Activated naive CD4-positive, alpha-beta T cell treated with anti-CD3 and anti-CD28 coated beads, Interleukin-2, amount 50 U/mL, for 24 hours (primary cell): ENCODE measurements around the gene TF.
"Not testable (repeated sequence)": the region's sequence is repeated elsewhere in the genome, so short reads cannot be mapped to it uniquely, and the experiment has no call there.

Experiments used
- H3K27ac Mint-ChIP-seq: one replicate; pipeline ENCODE4 v1.8.0; 2021; ENCODE audit warnings: mild to moderate bottlenecking, mixed read lengths
- H3K27me3 Mint-ChIP-seq: one replicate; pipeline ENCODE4 v1.8.0; 2021; ENCODE audit warnings: mixed read lengths
- H3K36me3 Mint-ChIP-seq: one replicate; pipeline ENCODE4 v1.8.0; 2021; ENCODE audit warnings: mixed read lengths
- H3K4me1 Mint-ChIP-seq: one replicate; pipeline ENCODE4 v1.8.0; 2021; ENCODE audit warnings: mixed read lengths
- H3K4me3 Mint-ChIP-seq: one replicate; pipeline ENCODE4 v1.8.0; 2021; ENCODE audit warnings: mild to moderate bottlenecking, mixed read lengths
- H3K9me3 Mint-ChIP-seq: one replicate; pipeline ENCODE4 v1.8.0; 2021; ENCODE audit warnings: mixed read lengths

The TF gene

GRCh38 chr3:133775835-133776234 lies 29.6 kb downstream of the TF start:
- no peak overlapping the region for H3K4me3 Mint-ChIP-seq
- no peaks in the 10 kb centered on the region for H3K36me3 Mint-ChIP-seq
- no peak overlapping the region for H3K27ac Mint-ChIP-seq
- H3K27me3 Mint-ChIP-seq: peaks cover 9% of the 10 kb centered on the region
- no peaks in the 10 kb centered on the region for H3K9me3 Mint-ChIP-seq
- H3K4me1 Mint-ChIP-seq: no peaks in the 10 kb centered on the region

- Mint-ChIP-seq H3K4me3 (no peak overlapping the region), H3K36me3 (no peaks in the 10 kb centered on the region), H3K4me1 (no peaks in the 10 kb centered on the region), H3K27ac (no peak overlapping the region), H3K27me3 (peaks cover 11% of the 10 kb centered on the region), H3K9me3 (no peaks in the 10 kb centered on the region)
Measured at GRCh38 chr3:133776794-133777438, 30.7 kb downstream of the TF start.

- Mint-ChIP-seq H3K4me1 (no peaks in the 10 kb centered on the region), H3K27me3 (peaks cover 21% of the 10 kb centered on the region), H3K4me3 (no peak overlapping the region), H3K27ac (no peak overlapping the region), H3K36me3 (no peaks in the 10 kb centered on the region), H3K9me3 (no peaks in the 10 kb centered on the region)
Measured at GRCh38 chr3:133777807-133778568, 31.8 kb downstream of the TF start.

GRCh38 chr3:133779626-133780203 lies 33.5 kb downstream of the TF start:
- Mint-ChIP-seq H3K4me1 (no peaks in the 10 kb centered on the region), H3K4me3 (no peak overlapping the region), H3K36me3 (no peaks in the 10 kb centered on the region), H3K27ac (no peak overlapping the region), H3K27me3 (peaks cover 19% of the 10 kb centered on the region), H3K9me3 (no peaks in the 10 kb centered on the region)

- H3K27me3 Mint-ChIP-seq: peaks cover 19% of the 10 kb centered on the region
- not testable (repeated sequence) for H3K4me3 Mint-ChIP-seq, H3K27ac Mint-ChIP-seq, H3K4me1 Mint-ChIP-seq, H3K36me3 Mint-ChIP-seq, H3K9me3 Mint-ChIP-seq
Measured at GRCh38 chr3:133780756-133781155, 34.6 kb downstream of the TF start.

GRCh38 chr3:133781570-133781969 lies 35.4 kb downstream of the TF start:
- no peaks in the 10 kb centered on the region for H3K9me3 Mint-ChIP-seq
- H3K4me1 Mint-ChIP-seq: no peaks in the 10 kb centered on the region
- H3K27ac Mint-ChIP-seq: no peak overlapping the region
- peaks cover 18% of the 10 kb centered on the region for H3K27me3 Mint-ChIP-seq
- no peak overlapping the region for H3K4me3 Mint-ChIP-seq
- H3K36me3 Mint-ChIP-seq: no peaks in the 10 kb centered on the region

GRCh38 chr3:133782454-133782853 lies 36.3 kb downstream of the TF start:
- H3K9me3 Mint-ChIP-seq: no peaks in the 10 kb centered on the region
- H3K27me3 Mint-ChIP-seq: peaks cover 18% of the 10 kb centered on the region
- no peak overlapping the region for H3K4me3 Mint-ChIP-seq
- H3K27ac Mint-ChIP-seq: no peak overlapping the region
- H3K36me3 Mint-ChIP-seq: no peaks in the 10 kb centered on the region
- no peaks in the 10 kb centered on the region for H3K4me1 Mint-ChIP-seq

GRCh38 chr3:133783762-133784161 lies 37.6 kb downstream of the TF start:
- H3K9me3 Mint-ChIP-seq: no peaks in the 10 kb centered on the region
- H3K4me1 Mint-ChIP-seq: no peaks in the 10 kb centered on the region
- H3K27me3 Mint-ChIP-seq: peaks cover 16% of the 10 kb centered on the region
- H3K4me3 Mint-ChIP-seq: no peak overlapping the region
- no peaks in the 10 kb centered on the region for H3K36me3 Mint-ChIP-seq
- no peak overlapping the region for H3K27ac Mint-ChIP-seq

- H3K36me3 Mint-ChIP-seq: peaks cover 5% of the 10 kb centered on the region
- no peak overlapping the region for H3K27ac Mint-ChIP-seq
- peaks cover 5% of the 10 kb centered on the region for H3K27me3 Mint-ChIP-seq
- no peak overlapping the region for H3K4me3 Mint-ChIP-seq
- peaks cover 5% of the 10 kb centered on the region for H3K9me3 Mint-ChIP-seq
- no peaks in the 10 kb centered on the region for H3K4me1 Mint-ChIP-seq
Measured at GRCh38 chr3:133788024-133788423, 41.8 kb downstream of the TF start.

GRCh38 chr3:133792171-133792763 lies 46.1 kb downstream of the TF start:
- Mint-ChIP-seq H3K36me3 (peaks cover 5% of the 10 kb centered on the region), H3K9me3 (peaks cover 7% of the 10 kb centered on the region), H3K27me3 (peaks cover 10% of the 10 kb centered on the region), H3K27ac (no peak overlapping the region), H3K4me1 (no peaks in the 10 kb centered on the region), H3K4me3 (no peak overlapping the region)

- peaks cover 6% of the 10 kb centered on the region for H3K9me3 Mint-ChIP-seq
- H3K27me3 Mint-ChIP-seq: peaks cover 19% of the 10 kb centered on the region
- H3K36me3 Mint-ChIP-seq: peaks cover 2% of the 10 kb centered on the region
- no peak overlapping the region for H3K4me3 Mint-ChIP-seq
- H3K4me1 Mint-ChIP-seq: no peaks in the 10 kb centered on the region
- no peak overlapping the region for H3K27ac Mint-ChIP-seq
Measured at GRCh38 chr3:133797396-133798105, 51.4 kb downstream of the TF start.

GRCh38 chr3:133799794-133800585 lies 53.8 kb downstream of the TF start:
- Mint-ChIP-seq H3K4me1 (peaks cover under 1% of the 10 kb centered on the region), H3K4me3 (no peak overlapping the region), H3K27me3 (peaks cover 16% of the 10 kb centered on the region), H3K9me3 (no peaks in the 10 kb centered on the region), H3K27ac (no peak overlapping the region), H3K36me3 (no peaks in the 10 kb centered on the region)

- Mint-ChIP-seq H3K4me1 (peaks cover 26% of the 10 kb centered on the region), H3K27me3 (peaks cover 3% of the 10 kb centered on the region), H3K9me3 (no peaks in the 10 kb centered on the region), H3K36me3 (peaks cover 11% of the 10 kb centered on the region), H3K27ac (no peak overlapping the region), H3K4me3 (no peak overlapping the region)
Measured at GRCh38 chr3:133803469-133803868, 57.3 kb downstream of the TF start.

GRCh38 chr3:133804896-133805295 lies 58.7 kb downstream of the TF start:
- no peaks in the 10 kb centered on the region for H3K9me3 Mint-ChIP-seq
- peak overlapping the region; percentile 96 for H3K27ac Mint-ChIP-seq
- peaks cover 14% of the 10 kb centered on the region for H3K36me3 Mint-ChIP-seq
- H3K4me3 Mint-ChIP-seq: peak overlapping the region; percentile 97
- H3K4me1 Mint-ChIP-seq: peaks cover 35% of the 10 kb centered on the region
- peaks cover 1% of the 10 kb centered on the region for H3K27me3 Mint-ChIP-seq

- peaks cover 39% of the 10 kb centered on the region for H3K4me1 Mint-ChIP-seq
- no peaks in the 10 kb centered on the region for H3K9me3 Mint-ChIP-seq
- H3K36me3 Mint-ChIP-seq: peaks cover 18% of the 10 kb centered on the region
- peak overlapping the region; percentile 97 for H3K4me3 Mint-ChIP-seq
- no peaks in the 10 kb centered on the region for H3K27me3 Mint-ChIP-seq
- H3K27ac Mint-ChIP-seq: peak overlapping the region; percentile 96
Measured at GRCh38 chr3:133805384-133805701, 59.1 kb downstream of the TF start.
